GM12878 (cell line): ENCODE data around the gene FBXW12.

Experiments
- DPF2 ChIP-seq: fragments of 450-650 bp; IDR thresholded peaks from 2 replicates; pipeline ENCODE4 v1.6.1; 2017; ENCODE audit warnings: mild to moderate bottlenecking
- EP300 ChIP-seq, 2 experiments: fragments of 150-350 bp in 1 of 2; IDR thresholded peaks; 2 replicates each; pipeline ENCODE4 v1.6.1; 2011 to 2012; ENCODE audit warnings: low read depth in 2 of 2, low read length in 2 of 2, borderline replicate concordance in 1 of 2, improper control_type of control experiment in 1 of 2, inconsistent platforms in 1 of 2; ENCODE audit not compliant: control insufficient read depth in 1 of 2
- HCFC1 ChIP-seq: fragments of 150-350 bp; IDR thresholded peaks from 2 replicates; pipeline ENCODE4 v1.6.1; 2014; ENCODE audit warnings: low read length
- SRF ChIP-seq, 2 experiments: IDR thresholded peaks; 2 replicates each; pipeline ENCODE4 v1.6.1; 2011; ENCODE audit warnings: low read depth in 2 of 2, low read length in 2 of 2, mild to moderate bottlenecking in 1 of 2, moderate library complexity in 1 of 2

GRCh38 chr3:48409291-48410201, 37.5 kb downstream of the FBXW12 start:
- no peak for TF ChIP-seq EP300 (IDR thresholded peaks at IDR 0.05; ENCODE audit: borderline replicate concordance in 1 of 2, control insufficient read depth in 1 of 2, low read depth in 2 of 2, low read length in 2 of 2)
- no peak for TF ChIP-seq DPF2
- TF ChIP-seq SRF (IDR thresholded peaks at IDR 0.05; ENCODE audit: low read depth in 2 of 2, low read length in 2 of 2), result no peak
- TF ChIP-seq HCFC1, result no peak
